GM23338 (cell line): ENCODE results near the gene DNMT1. TPM values are rescaled to one million over a fixed set of nuclear protein-coding genes. Genes with fewer than 3 reads are reported as not detected.

Experiments used
- ATAC-seq: fragments of 200-7000 bp; cut with Tn5 transposase; 3 replicates; pipeline ENCODE4 v1.9.1; 2020
- DNase-seq: peaks from one replicate; pipeline ENCODE4 v3.0.0-alpha.2; 2015; ENCODE audit warnings: low spot score
- H2AFZ ChIP-seq: fragments of 200-600 bp; sonication (generic); 2 replicates; pipeline ENCODE4 v1.8.0; 2016; ENCODE audit warnings: antibody characterized with exemption, mild to moderate bottlenecking, moderate library complexity
- H3F3A ChIP-seq: fragments of 200-600 bp; sonication (generic); replicated peaks from 2 replicates; pipeline ENCODE4 v1.8.0; 2017; ENCODE audit warnings: antibody characterized with exemption, mixed run types, low read depth
- H3K27ac ChIP-seq: fragments of 200-600 bp; sonication (generic); 2 replicates; pipeline ENCODE4 v1.6.1; 2016; ENCODE audit warnings: low read depth
- H3K27me3 ChIP-seq: fragments of 200-600 bp; sonication (generic); 2 replicates; pipeline ENCODE4 v1.8.0; 2016; ENCODE audit warnings: mild to moderate bottlenecking, mixed run types, moderate library complexity; ENCODE audit not compliant: insufficient read depth
- H3K36me3 ChIP-seq: fragments of 200-600 bp; sonication (generic); 2 replicates; pipeline ENCODE4 v1.8.0; 2016; ENCODE audit warnings: mild to moderate bottlenecking; ENCODE audit not compliant: insufficient read depth
- H3K4me1 ChIP-seq: fragments of 200-600 bp; sonication (generic); 2 replicates; pipeline ENCODE4 v1.8.0; 2016; ENCODE audit warnings: mild to moderate bottlenecking, moderate library complexity; ENCODE audit not compliant: insufficient read depth
- H3K4me2 ChIP-seq: fragments of 200-600 bp; sonication (generic); 2 replicates; pipeline ENCODE4 v1.7.1; 2017; ENCODE audit warnings: mixed run types
- H3K4me3 ChIP-seq: fragments of 200-600 bp; sonication (generic); 2 replicates; pipeline ENCODE4 v1.6.1; 2016; ENCODE audit warnings: mixed run types
- H3K79me2 ChIP-seq: fragments of 200-600 bp; sonication (generic); replicated peaks from 2 replicates; pipeline ENCODE4 v1.8.0; 2017; ENCODE audit warnings: mild to moderate bottlenecking; ENCODE audit not compliant: insufficient read depth
- H3K9me2 ChIP-seq: fragments of 200-600 bp; sonication (generic); 2 replicates; pipeline ENCODE4 v1.8.0; 2017; ENCODE audit not compliant: insufficient read depth
- H4K20me1 ChIP-seq: fragments of 200-600 bp; sonication (generic); replicated peaks from 2 replicates; pipeline ENCODE4 v1.8.0; 2017; ENCODE audit warnings: mild to moderate bottlenecking; ENCODE audit not compliant: insufficient read depth
- H3K27ac Mint-ChIP-seq: 2 replicates; pipeline ENCODE4 v1.8.0; 2020; ENCODE audit warnings: inconsistent platforms, mild to moderate bottlenecking, moderate library complexity, mixed read lengths
- H3K27me3 Mint-ChIP-seq: 3 replicates; pipeline ENCODE4 v1.8.0; 2022; ENCODE audit warnings: low read depth, mild to moderate bottlenecking, moderate library complexity, mixed read lengths, inconsistent platforms; ENCODE audit not compliant: insufficient read depth, poor library complexity
- H3K36me3 Mint-ChIP-seq: 3 replicates; pipeline ENCODE4 v1.8.0; 2021; ENCODE audit warnings: low read depth, mild to moderate bottlenecking, inconsistent platforms, moderate library complexity, mixed read lengths
- H3K4me1 Mint-ChIP-seq: 3 replicates; pipeline ENCODE4 v1.8.0; 2020; ENCODE audit warnings: mild to moderate bottlenecking, inconsistent platforms, mixed read lengths
- H3K4me3 Mint-ChIP-seq: 3 replicates; pipeline ENCODE4 v1.8.0; 2021; ENCODE audit warnings: moderate library complexity, mild to moderate bottlenecking, inconsistent platforms, mixed read lengths
- H3K9me3 Mint-ChIP-seq: 3 replicates; pipeline ENCODE4 v1.8.0; 2020; ENCODE audit warnings: moderate library complexity, mild to moderate bottlenecking, inconsistent platforms, mixed read lengths
- CREB1 ChIP-seq: fragments of 250-450 bp; sonication (Bioruptor Pico); IDR thresholded peaks from 2 replicates; pipeline ENCODE4 v1.5.0; 2020; ENCODE audit warnings: low read depth, mild to moderate bottlenecking, moderate library complexity
- ETS1 ChIP-seq: IDR thresholded peaks from 2 replicates; pipeline ENCODE4 v1.6.1; 2016; ENCODE audit warnings: antibody characterized with exemption
- EZH2 ChIP-seq: fragments of 200-600 bp; sonication (generic); IDR thresholded peaks from one replicate; pipeline ENCODE4 v1.8.0; 2017; ENCODE audit warnings: antibody characterized with exemption, mild to moderate bottlenecking, low read depth; ENCODE audit not compliant: unreplicated experiment
- EZH2phosphoT487 ChIP-seq: fragments of 200-600 bp; sonication (generic); IDR thresholded peaks from one replicate; pipeline ENCODE4 v1.8.1; 2018; ENCODE audit warnings: antibody characterized with exemption; ENCODE audit not compliant: unreplicated experiment
- JUNB ChIP-seq: IDR thresholded peaks from one replicate; pipeline ENCODE4 v1.6.1; 2016; ENCODE audit warnings: antibody characterized with exemption; ENCODE audit not compliant: unreplicated experiment
- NANOG ChIP-seq: IDR thresholded peaks from 2 replicates; pipeline ENCODE4 v1.6.1; 2016; ENCODE audit warnings: antibody characterized with exemption, borderline replicate concordance
- POLR2AphosphoS5 ChIP-seq: IDR thresholded peaks from 2 replicates; pipeline ENCODE4 v1.6.1; 2016; ENCODE audit warnings: antibody characterized with exemption, low read depth
- REST ChIP-seq: IDR thresholded peaks from one replicate; pipeline ENCODE4 v1.6.1; 2018; ENCODE audit warnings: antibody characterized with exemption; ENCODE audit not compliant: unreplicated experiment
- STAT1 ChIP-seq: IDR thresholded peaks from one replicate; pipeline ENCODE4 v1.6.1; 2016; ENCODE audit warnings: antibody characterized with exemption; ENCODE audit not compliant: unreplicated experiment
- ZNF114 ChIP-seq: fragments of 250-450 bp; sonication (Bioruptor Pico); IDR thresholded peaks from 2 replicates; pipeline ENCODE4 v1.5.0; 2020; ENCODE audit warnings: mild to moderate bottlenecking, moderate library complexity
- ZNF331 ChIP-seq: fragments of 250-450 bp; sonication (Bioruptor Pico); IDR thresholded peaks from 2 replicates; pipeline ENCODE4 v1.5.0; 2020; ENCODE audit warnings: low read depth, mild to moderate bottlenecking, moderate library complexity
- polyA plus RNA-seq: library from polyadenylated mRNA; unstranded; fragments of >200 nt; fragmentation: Nextera tagmentation; extraction: Ambion mirVana; gene quantifications from 2 replicates; pipeline ENCODE4 v1.2.1, GENCODE V29; 2016
- total RNA-seq: library from RNA; depleted of rRNA; stranded (reverse); fragments of >200 nt; shearing (Covaris generic); gene quantifications from 2 replicates; pipeline ENCODE4 v1.2.3, GENCODE V29; 2014
- TF ChIP-seq, protein P1 (sequence below), 2 experiments: fragments of 200-600 bp in 1 of 2; sonication (generic) in 1 of 2; conservative IDR thresholded peaks; 2 replicates each; pipeline versions ENCODE4 v1.5.1 to v1.6.1; 2016 to 2017; ENCODE audit warnings: antibody characterized with exemption in 2 of 2, low read depth in 2 of 2, mild to moderate bottlenecking in 2 of 2, moderate library complexity in 1 of 2
- TF ChIP-seq, protein P2 (sequence below): fragments of 250-450 bp; sonication (Bioruptor Pico); IDR thresholded peaks from 2 replicates; pipeline ENCODE4 v1.5.0; 2020; ENCODE audit warnings: mild to moderate bottlenecking, moderate library complexity

Gene DNMT1
- total and polyA plus RNA-seq, 2 experiments from 2014 or later: 238 to 589 TPM

DNA sequence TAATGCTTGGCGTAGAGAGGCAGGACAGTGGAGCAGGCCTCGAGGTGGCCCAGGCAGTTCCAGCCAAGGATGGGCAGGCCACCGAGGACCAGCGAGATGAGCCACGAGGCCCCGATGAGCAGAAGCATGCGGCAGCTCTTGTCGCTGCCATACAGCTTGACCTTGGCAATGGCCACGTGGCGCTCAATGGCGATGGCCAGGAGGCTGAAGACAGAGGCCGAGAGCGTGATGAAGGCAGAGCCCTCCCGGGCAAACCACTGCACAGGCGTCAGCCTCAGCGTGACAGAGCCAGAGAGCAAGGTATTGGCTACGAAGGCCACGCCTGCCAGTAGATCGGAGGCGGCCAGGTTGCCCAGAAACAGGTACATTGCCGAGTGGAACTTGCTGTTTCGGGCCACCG is 29.6 kb upstream of the DNMT1 start:
- Mint-ChIP-seq H3K4me1 (peaks cover 20% of the 10 kb centered on the region), H3K27me3 (peaks cover 11% of the 10 kb centered on the region), H3K9me3 (no peaks in the 10 kb centered on the region; the same call in 2 of the 3 replicates), H3K27ac (no peak overlapping the region), H3K36me3 (peaks cover 8% of the 10 kb centered on the region), H3K4me3 (no peak overlapping the region)
- TF ChIP-seq STAT1: no peak
- TF ChIP-seq JUNB: no peak
- no peak for TF ChIP-seq ETS1
- no peak for TF ChIP-seq EZH2
- no peak for TF ChIP-seq NANOG
- TF ChIP-seq REST: no peak
- TF ChIP-seq POLR2AphosphoS5: no peak
- no peak for TF ChIP-seq EZH2phosphoT487
- TF ChIP-seq, protein P1, sequence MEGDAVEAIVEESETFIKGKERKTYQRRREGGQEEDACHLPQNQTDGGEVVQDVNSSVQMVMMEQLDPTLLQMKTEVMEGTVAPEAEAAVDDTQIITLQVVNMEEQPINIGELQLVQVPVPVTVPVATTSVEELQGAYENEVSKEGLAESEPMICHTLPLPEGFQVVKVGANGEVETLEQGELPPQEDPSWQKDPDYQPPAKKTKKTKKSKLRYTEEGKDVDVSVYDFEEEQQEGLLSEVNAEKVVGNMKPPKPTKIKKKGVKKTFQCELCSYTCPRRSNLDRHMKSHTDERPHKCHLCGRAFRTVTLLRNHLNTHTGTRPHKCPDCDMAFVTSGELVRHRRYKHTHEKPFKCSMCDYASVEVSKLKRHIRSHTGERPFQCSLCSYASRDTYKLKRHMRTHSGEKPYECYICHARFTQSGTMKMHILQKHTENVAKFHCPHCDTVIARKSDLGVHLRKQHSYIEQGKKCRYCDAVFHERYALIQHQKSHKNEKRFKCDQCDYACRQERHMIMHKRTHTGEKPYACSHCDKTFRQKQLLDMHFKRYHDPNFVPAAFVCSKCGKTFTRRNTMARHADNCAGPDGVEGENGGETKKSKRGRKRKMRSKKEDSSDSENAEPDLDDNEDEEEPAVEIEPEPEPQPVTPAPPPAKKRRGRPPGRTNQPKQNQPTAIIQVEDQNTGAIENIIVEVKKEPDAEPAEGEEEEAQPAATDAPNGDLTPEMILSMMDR (conservative IDR thresholded peaks at IDR 0.05; ENCODE audit: low read depth in 2 of 2): no peak
- no peak for TF ChIP-seq CREB1
- no peak for TF ChIP-seq ZNF114 (CRISPR knock-in tag)
- TF ChIP-seq, protein P2, sequence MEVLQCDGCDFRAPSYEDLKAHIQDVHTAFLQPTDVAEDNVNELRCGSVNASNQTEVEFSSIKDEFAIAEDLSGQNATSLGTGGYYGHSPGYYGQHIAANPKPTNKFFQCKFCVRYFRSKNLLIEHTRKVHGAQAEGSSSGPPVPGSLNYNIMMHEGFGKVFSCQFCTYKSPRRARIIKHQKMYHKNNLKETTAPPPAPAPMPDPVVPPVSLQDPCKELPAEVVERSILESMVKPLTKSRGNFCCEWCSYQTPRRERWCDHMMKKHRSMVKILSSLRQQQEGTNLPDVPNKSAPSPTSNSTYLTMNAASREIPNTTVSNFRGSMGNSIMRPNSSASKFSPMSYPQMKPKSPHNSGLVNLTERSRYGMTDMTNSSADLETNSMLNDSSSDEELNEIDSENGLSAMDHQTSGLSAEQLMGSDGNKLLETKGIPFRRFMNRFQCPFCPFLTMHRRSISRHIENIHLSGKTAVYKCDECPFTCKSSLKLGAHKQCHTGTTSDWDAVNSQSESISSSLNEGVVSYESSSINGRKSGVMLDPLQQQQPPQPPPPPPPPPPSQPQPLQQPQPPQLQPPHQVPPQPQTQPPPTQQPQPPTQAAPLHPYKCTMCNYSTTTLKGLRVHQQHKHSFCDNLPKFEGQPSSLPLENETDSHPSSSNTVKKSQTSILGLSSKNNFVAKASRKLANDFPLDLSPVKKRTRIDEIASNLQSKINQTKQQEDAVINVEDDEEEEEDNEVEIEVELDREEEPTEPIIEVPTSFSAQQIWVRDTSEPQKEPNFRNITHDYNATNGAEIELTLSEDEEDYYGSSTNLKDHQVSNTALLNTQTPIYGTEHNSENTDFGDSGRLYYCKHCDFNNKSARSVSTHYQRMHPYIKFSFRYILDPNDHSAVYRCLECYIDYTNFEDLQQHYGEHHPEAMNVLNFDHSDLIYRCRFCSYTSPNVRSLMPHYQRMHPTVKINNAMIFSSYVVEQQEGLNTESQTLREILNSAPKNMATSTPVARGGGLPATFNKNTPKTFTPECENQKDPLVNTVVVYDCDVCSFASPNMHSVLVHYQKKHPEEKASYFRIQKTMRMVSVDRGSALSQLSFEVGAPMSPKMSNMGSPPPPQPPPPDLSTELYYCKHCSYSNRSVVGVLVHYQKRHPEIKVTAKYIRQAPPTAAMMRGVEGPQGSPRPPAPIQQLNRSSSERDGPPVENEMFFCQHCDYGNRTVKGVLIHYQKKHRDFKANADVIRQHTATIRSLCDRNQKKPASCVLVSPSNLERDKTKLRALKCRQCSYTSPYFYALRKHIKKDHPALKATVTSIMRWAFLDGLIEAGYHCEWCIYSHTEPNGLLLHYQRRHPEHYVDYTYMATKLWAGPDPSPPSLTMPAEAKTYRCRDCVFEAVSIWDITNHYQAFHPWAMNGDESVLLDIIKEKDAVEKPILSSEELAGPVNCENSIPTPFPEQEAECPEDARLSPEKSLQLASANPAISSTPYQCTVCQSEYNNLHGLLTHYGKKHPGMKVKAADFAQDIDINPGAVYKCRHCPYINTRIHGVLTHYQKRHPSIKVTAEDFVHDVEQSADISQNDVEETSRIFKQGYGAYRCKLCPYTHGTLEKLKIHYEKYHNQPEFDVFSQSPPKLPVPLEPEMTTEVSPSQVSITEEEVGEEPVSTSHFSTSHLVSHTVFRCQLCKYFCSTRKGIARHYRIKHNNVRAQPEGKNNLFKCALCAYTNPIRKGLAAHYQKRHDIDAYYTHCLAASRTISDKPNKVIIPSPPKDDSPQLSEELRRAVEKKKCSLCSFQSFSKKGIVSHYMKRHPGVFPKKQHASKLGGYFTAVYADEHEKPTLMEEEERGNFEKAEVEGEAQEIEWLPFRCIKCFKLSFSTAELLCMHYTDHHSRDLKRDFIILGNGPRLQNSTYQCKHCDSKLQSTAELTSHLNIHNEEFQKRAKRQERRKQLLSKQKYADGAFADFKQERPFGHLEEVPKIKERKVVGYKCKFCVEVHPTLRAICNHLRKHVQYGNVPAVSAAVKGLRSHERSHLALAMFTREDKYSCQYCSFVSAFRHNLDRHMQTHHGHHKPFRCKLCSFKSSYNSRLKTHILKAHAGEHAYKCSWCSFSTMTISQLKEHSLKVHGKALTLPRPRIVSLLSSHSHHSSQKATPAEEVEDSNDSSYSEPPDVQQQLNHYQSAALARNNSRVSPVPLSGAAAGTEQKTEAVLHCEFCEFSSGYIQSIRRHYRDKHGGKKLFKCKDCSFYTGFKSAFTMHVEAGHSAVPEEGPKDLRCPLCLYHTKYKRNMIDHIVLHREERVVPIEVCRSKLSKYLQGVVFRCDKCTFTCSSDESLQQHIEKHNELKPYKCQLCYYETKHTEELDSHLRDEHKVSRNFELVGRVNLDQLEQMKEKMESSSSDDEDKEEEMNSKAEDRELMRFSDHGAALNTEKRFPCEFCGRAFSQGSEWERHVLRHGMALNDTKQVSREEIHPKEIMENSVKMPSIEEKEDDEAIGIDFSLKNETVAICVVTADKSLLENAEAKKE (CRISPR knock-in tag): no peak
- no peak for TF ChIP-seq ZNF331 (CRISPR knock-in tag)
- Histone ChIP-seq H3K9me2 (no peaks in the 10 kb centered on the region; the same call in 1 of the 2 replicates), H2AFZ (no peak overlapping the region), H3F3A (no peaks in the 10 kb centered on the region), H3K27ac (no peak overlapping the region), H3K79me2 (peaks cover 4% of the 10 kb centered on the region; the same call in 1 of the 2 replicates), H3K36me3 (no peaks in the 10 kb centered on the region), H3K4me2 (no peak overlapping the region), H3K4me1 (no peaks in the 10 kb centered on the region), H4K20me1 (no peaks in the 10 kb centered on the region; the same call in 1 of the 2 replicates), H3K4me3 (no peak overlapping the region), H3K27me3 (no peaks in the 10 kb centered on the region)
- ATAC-seq (no peak), DNase-seq (no peak)
